NCI-H2171 (cell line): Measurements from ENCODE around the gene GPT2.

ENCODE experiments used
- DNase-seq: peaks from one replicate; lab custom pipeline; 2025; lab: John Stamatoyannopoulos, UW

GPT2 gene

GRCh38 chr16:46972429-46973206 lies 88.5 kb downstream of the GPT2 start:
- DNase-seq, result peak; percentile 3

GRCh38 chr16:46973207-46973995 lies 89.2 kb downstream of the GPT2 start, which contains the start of gene DNAJA2:
Gene DNAJA2 (minus strand): TSS chr16:46973674. CDS start chr16:46973572, 102 bp downstream.
- DNase-seq, result peak; percentile 88

- DNase-seq, result no peak
Observed at GRCh38 chr16:46973996-46974324, 89.8 kb downstream of the GPT2 start.

GRCh38 chr16:46974352-46974751 lies 90.2 kb downstream of the GPT2 start:
- no peak for DNase-seq

GRCh38 chr16:46975165-46975564 lies 91.0 kb downstream of the GPT2 start:
- no peak for DNase-seq

GRCh38 chr16:46975908-46976470 lies 91.8 kb downstream of the GPT2 start:
- no peak for DNase-seq

- no peak for DNase-seq
Observed at GRCh38 chr16:46976550-46976949, 92.4 kb downstream of the GPT2 start.
